DND-41 (cell line): ENCODE results near the gene DYRK1A.

Experiments
- ATAC-seq: fragments of 200-7000 bp; cut with Tn5 transposase; 3 replicates; pipeline ENCODE4 v1.9.1; 2021; ENCODE audit warnings: low read depth; ENCODE audit not compliant: insufficient read depth
- DNase-seq: peaks from one replicate; pipeline ENCODE4 v3.0.0-alpha.2; 2020
- H2AFZ ChIP-seq: 2 replicates; pipeline ENCODE4 v1.6.0; 2012; ENCODE audit warnings: low read depth, low read length
- H3K27ac ChIP-seq: 2 replicates; pipeline ENCODE4 v1.5.1; 2012; ENCODE audit warnings: low read length, inconsistent platforms
- H3K27me3 ChIP-seq: fragments of 200-600 bp; sonication (generic); 2 replicates; pipeline ENCODE4 v1.6.0; 2012; ENCODE audit warnings: low read length, mild to moderate bottlenecking, inconsistent platforms; ENCODE audit not compliant: insufficient read depth, poor library complexity
- H3K36me3 ChIP-seq: 2 replicates; pipeline ENCODE4 v1.5.1; 2012; ENCODE audit warnings: low read length, inconsistent platforms; ENCODE audit not compliant: insufficient read depth
- H3K4me1 ChIP-seq: 2 replicates; pipeline ENCODE4 v1.5.1; 2012; ENCODE audit warnings: mild to moderate bottlenecking, low read length; ENCODE audit not compliant: insufficient read depth
- H3K4me2 ChIP-seq: 2 replicates; pipeline ENCODE4 v1.6.0; 2012; ENCODE audit warnings: mild to moderate bottlenecking, moderate library complexity, low read length, inconsistent platforms; ENCODE audit not compliant: insufficient read depth
- H3K4me3 ChIP-seq, 2 experiments: fragments of 200-600 bp in 1 of 2; shearing (Covaris generic) in 1 of 2; 2 replicates each; pipeline ENCODE4 v1.5.1; 2012 to 2016; ENCODE audit warnings: inconsistent platforms in 2 of 2, low read length in 2 of 2, mild to moderate bottlenecking in 2 of 2, low read depth in 1 of 2, moderate library complexity in 1 of 2
- H3K79me2 ChIP-seq: 2 replicates; pipeline ENCODE4 v1.6.0; 2012; ENCODE audit warnings: low read length, inconsistent platforms; ENCODE audit not compliant: insufficient read depth
- H3K9ac ChIP-seq: 2 replicates; pipeline ENCODE4 v1.6.0; 2012; ENCODE audit warnings: low read depth, mild to moderate bottlenecking, inconsistent platforms, low read length, moderate library complexity
- H3K9me3 ChIP-seq: 2 replicates; pipeline ENCODE4 v1.5.1; 2012; ENCODE audit warnings: low read length, moderate library complexity, mild to moderate bottlenecking, inconsistent platforms; ENCODE audit not compliant: insufficient read depth, severe bottlenecking
- H4K20me1 ChIP-seq: 2 replicates; pipeline ENCODE4 v1.6.0; 2012; ENCODE audit warnings: low read length; ENCODE audit not compliant: insufficient read depth
- CTCF ChIP-seq: IDR thresholded peaks from 2 replicates; pipeline ENCODE4 v1.5.1; 2012; ENCODE audit warnings: borderline replicate concordance, low read length, moderate library complexity, mild to moderate bottlenecking; ENCODE audit not compliant: poor library complexity, severe bottlenecking; ENCODE audit errors: extremely low read depth
- EZH2 ChIP-seq: IDR thresholded peaks from 3 replicates; pipeline ENCODE4 v1.6.1; 2012; ENCODE audit warnings: borderline replicate concordance, low read depth, mild to moderate bottlenecking, moderate library complexity, low read length, inconsistent platforms; ENCODE audit not compliant: severe bottlenecking

Gene DYRK1A

GRCh38 chr21:37402251-37402867 lies 35.8 kb downstream of the DYRK1A start:
- Histone ChIP-seq H3K9ac (no peak overlapping the region), H4K20me1 (peaks cover 84% of the 10 kb centered on the region), H3K79me2 (peaks cover 99% of the 10 kb centered on the region), H3K4me2 (no peak overlapping the region), H3K36me3 (peaks cover 8% of the 10 kb centered on the region), H3K27me3 (no peaks in the 10 kb centered on the region), H3K4me3 (no peak overlapping the region), H3K4me1 (peaks cover 4% of the 10 kb centered on the region; the same call in 1 of the 2 replicates), H3K27ac (no peak overlapping the region), H2AFZ (no peak overlapping the region), H3K9me3 (peaks cover 4% of the 10 kb centered on the region)
- TF ChIP-seq EZH2: no peak
- TF ChIP-seq CTCF: no peak
- ATAC-seq: no peak
- no peak for DNase-seq

GRCh38 chr21:37405629-37406028 lies 39.1 kb downstream of the DYRK1A start:
- Histone ChIP-seq H3K36me3 (peaks cover 11% of the 10 kb centered on the region), H3K9ac (no peak overlapping the region), H3K4me3 (no peak overlapping the region), H3K27ac (no peak overlapping the region), H4K20me1 (peaks cover 88% of the 10 kb centered on the region), H3K4me2 (no peak overlapping the region), H3K79me2 (peaks cover 100% of the 10 kb centered on the region), H3K9me3 (peaks cover 4% of the 10 kb centered on the region), H3K27me3 (no peaks in the 10 kb centered on the region), H3K4me1 (no peaks in the 10 kb centered on the region), H2AFZ (no peak overlapping the region)
- no peak for DNase-seq
- TF ChIP-seq EZH2: no peak
- no peak for TF ChIP-seq CTCF
- no peak for ATAC-seq

- no peaks in the 10 kb centered on the region for H3K27me3 ChIP-seq
- peaks cover 11% of the 10 kb centered on the region for H3K36me3 ChIP-seq
- peaks cover 96% of the 10 kb centered on the region for H4K20me1 ChIP-seq
- H3K9ac ChIP-seq: no peak overlapping the region
- no peaks in the 10 kb centered on the region for H3K4me1 ChIP-seq
- DNase-seq (no peak), ATAC-seq (no peak)
- TF ChIP-seq CTCF (no peak), EZH2 (no peak)
- H3K79me2 ChIP-seq: peaks cover 100% of the 10 kb centered on the region
- H3K9me3 ChIP-seq: no peaks in the 10 kb centered on the region
- H3K27ac ChIP-seq: no peak overlapping the region
- no peak overlapping the region for H3K4me2 ChIP-seq
- H3K4me3 ChIP-seq: no peak overlapping the region
- H2AFZ ChIP-seq: no peak overlapping the region
Measured at GRCh38 chr21:37407719-37408420, 41.3 kb downstream of the DYRK1A start.
